ENCODE measurements around the gene KAZN.

- no peak for TF ChIP-seq EZH2phosphoT487 (IDR thresholded peaks at IDR 0.05; ENCODE audit: borderline replicate concordance, low read length)
- TF ChIP-seq CTCF (IDR thresholded peaks at IDR 0.05; ENCODE audit: low read depth, low read length, poor library complexity, severe bottlenecking): no peak
Measured at GRCh38 chr1:14577261-14577660, 21.2 kb upstream of the KAZN start.
